SK-N-MC (cell line): ENCODE measurements around the gene RNU6-8.

ENCODE experiments used
- DNase-seq: peaks from one replicate; pipeline ENCODE4 v3.0.0-alpha.2; 2011; ENCODE audit warnings: low read depth, low spot score
- H3K27ac ChIP-seq: fragments of 200-600 bp; sonication (generic); 2 replicates; pipeline ENCODE4 v1.5.1; 2016; ENCODE audit warnings: mixed run types
- H3K36me3 ChIP-seq: fragments of 200-600 bp; sonication (generic); 2 replicates; pipeline ENCODE4 v1.6.1; 2017; ENCODE audit warnings: antibody characterized with exemption, low read length, mixed read lengths; ENCODE audit not compliant: insufficient read depth
- H3K4me3 ChIP-seq: fragments of 200-600 bp; sonication (generic); 2 replicates; pipeline ENCODE4 v1.5.1; 2016
- H3K9ac ChIP-seq: fragments of 200-600 bp; sonication (generic); 2 replicates; pipeline ENCODE4 v1.8.0; 2017; ENCODE audit warnings: mixed run types, mixed read lengths; ENCODE audit not compliant: insufficient read length
- H3K9me3 ChIP-seq: fragments of 200-600 bp; sonication (generic); 2 replicates; pipeline ENCODE4 v1.6.1; 2017; ENCODE audit warnings: low read depth, mild to moderate bottlenecking, antibody characterized with exemption, low read length, moderate library complexity, mixed read lengths
- EZH2 ChIP-seq: fragments of 200-600 bp; sonication (generic); IDR thresholded peaks from one replicate; pipeline ENCODE4 v1.6.1; 2017; ENCODE audit warnings: antibody characterized with exemption
- FOXP2 ChIP-seq: optimal IDR thresholded peaks from 2 replicates; pipeline ENCODE3; 2011; ENCODE audit warnings: mild to moderate bottlenecking, moderate library complexity; ENCODE audit not compliant: insufficient read depth; ENCODE audit errors: extremely low read length, control extremely low read depth
- POLR2AphosphoS5 ChIP-seq: IDR thresholded peaks from 2 replicates; pipeline ENCODE4 v1.6.1; 2012; ENCODE audit warnings: mild to moderate bottlenecking, low read depth, low read length, borderline replicate concordance

Gene RNU6-8

GRCh38 chr14:32209471-32209870 lies 6.4 kb upstream of the RNU6-8 start:
- no peak for TF ChIP-seq POLR2AphosphoS5
- no peak for TF ChIP-seq FOXP2
- TF ChIP-seq EZH2, result no peak
- no peak for DNase-seq
- no peaks in the 10 kb centered on the region for H3K9me3 ChIP-seq
- no peaks in the 10 kb centered on the region for H3K36me3 ChIP-seq
- H3K4me3 ChIP-seq, result no peak overlapping the region
- no peak overlapping the region for H3K9ac ChIP-seq
- H3K27ac ChIP-seq, result no peak overlapping the region

- TF ChIP-seq FOXP2 (no peak), EZH2 (no peak), POLR2AphosphoS5 (no peak)
- Histone ChIP-seq H3K9ac (no peak overlapping the region), H3K9me3 (no peaks in the 10 kb centered on the region), H3K4me3 (no peak overlapping the region), H3K36me3 (no peaks in the 10 kb centered on the region), H3K27ac (no peak overlapping the region)
- DNase-seq, result no peak
Observed at GRCh38 chr14:32208490-32208889, 5.4 kb upstream of the RNU6-8 start.

GRCh38 chr14:32206552-32206951 lies 3.5 kb upstream of the RNU6-8 start:
- H3K9me3 ChIP-seq, result no peaks in the 10 kb centered on the region
- H3K36me3 ChIP-seq, result no peaks in the 10 kb centered on the region
- no peak overlapping the region for H3K4me3 ChIP-seq
- no peak overlapping the region for H3K27ac ChIP-seq
- no peak for TF ChIP-seq EZH2
- no peak overlapping the region for H3K9ac ChIP-seq
- DNase-seq, result no peak

- no peak overlapping the region for H3K9ac ChIP-seq
- no peaks in the 10 kb centered on the region for H3K9me3 ChIP-seq
- no peak for DNase-seq
- no peak overlapping the region for H3K27ac ChIP-seq
- TF ChIP-seq EZH2 (no peak), FOXP2 (no peak), POLR2AphosphoS5 (no peak)
- no peaks in the 10 kb centered on the region for H3K36me3 ChIP-seq
- no peak overlapping the region for H3K4me3 ChIP-seq
Observed at GRCh38 chr14:32205984-32206383, 2.9 kb upstream of the RNU6-8 start.

- no peak for DNase-seq
- TF ChIP-seq EZH2 (no peak), FOXP2 (no peak), POLR2AphosphoS5 (no peak)
- Histone ChIP-seq H3K4me3 (no peak overlapping the region), H3K9ac (no peak overlapping the region), H3K9me3 (no peaks in the 10 kb centered on the region), H3K36me3 (no peaks in the 10 kb centered on the region), H3K27ac (no peak overlapping the region)
Observed at GRCh38 chr14:32205554-32205953, 2.5 kb upstream of the RNU6-8 start.

- no peak for DNase-seq
- no peaks in the 10 kb centered on the region for H3K9me3 ChIP-seq
- peak overlapping the region; percentile 91 for H3K4me3 ChIP-seq
- no peaks in the 10 kb centered on the region for H3K36me3 ChIP-seq
- no peak for TF ChIP-seq FOXP2
- TF ChIP-seq EZH2, result no peak
- TF ChIP-seq POLR2AphosphoS5, result no peak
- H3K27ac ChIP-seq, result no peak overlapping the region
- H3K9ac ChIP-seq, result peak overlapping the region; percentile 97
Observed at GRCh38 chr14:32203928-32204357, 874 bp upstream of the RNU6-8 start.

GRCh38 chr14:32202491-32202997 lies 525 bp downstream of the RNU6-8 start:
- TF ChIP-seq POLR2AphosphoS5 (no peak), EZH2 (no peak), FOXP2 (no peak)
- peak; percentile 22 for DNase-seq

GRCh38 chr14:32201816-32202490 lies 1.1 kb downstream of the RNU6-8 start, which contains the start of gene RNU6-7:
Gene RNU6-7 (plus strand): TSS chr14:32202045.
- H3K4me3 ChIP-seq, result peak within 1 kb of the TSS; percentile 91
- peak; percentile 30 for DNase-seq
- TF ChIP-seq EZH2 (no peak), FOXP2 (no peak), POLR2AphosphoS5 (no peak)
- no peaks in the 10 kb centered on the region for H3K9me3 ChIP-seq
- no peaks in the 10 kb centered on the region for H3K36me3 ChIP-seq
- H3K27ac ChIP-seq, result peak within 1 kb of the TSS; percentile 91
- peak within 1 kb of the TSS; percentile 93 for H3K9ac ChIP-seq

More at GRCh38 chr14:32202491-32202997, 525 bp downstream of the RNU6-8 start:
- peak overlapping the region; percentile 91 for H3K27ac ChIP-seq
- H3K4me3 ChIP-seq, result peak overlapping the region; percentile 91
- no peaks in the 10 kb centered on the region for H3K36me3 ChIP-seq
- H3K9ac ChIP-seq, result peak overlapping the region; percentile 93
- H3K9me3 ChIP-seq, result no peaks in the 10 kb centered on the region

- DNase-seq, result no peak
- no peaks in the 10 kb centered on the region for H3K9me3 ChIP-seq
- peak overlapping the region; percentile 91 for H3K4me3 ChIP-seq
- TF ChIP-seq EZH2 (no peak), POLR2AphosphoS5 (peak; percentile 66)
- H3K9ac ChIP-seq, result peak overlapping the region; percentile 93
- H3K36me3 ChIP-seq, result no peaks in the 10 kb centered on the region
- H3K27ac ChIP-seq, result peak overlapping the region; percentile 60; the same call in 1 of the 2 replicates
Observed at GRCh38 chr14:32201193-32201815, 1.8 kb downstream of the RNU6-8 start.
